Fibroblast of upper back skin (primary cell): ENCODE data around the gene GRHL1.
"Not testable (repeated sequence)": the region's sequence is repeated elsewhere in the genome, so short reads cannot be mapped to it uniquely, and the experiment has no call there.

Source experiments
- DNase-seq: peaks from one replicate; pipeline ENCODE4 v3.0.0-alpha.2; 2013

Gene GRHL1

DNA sequence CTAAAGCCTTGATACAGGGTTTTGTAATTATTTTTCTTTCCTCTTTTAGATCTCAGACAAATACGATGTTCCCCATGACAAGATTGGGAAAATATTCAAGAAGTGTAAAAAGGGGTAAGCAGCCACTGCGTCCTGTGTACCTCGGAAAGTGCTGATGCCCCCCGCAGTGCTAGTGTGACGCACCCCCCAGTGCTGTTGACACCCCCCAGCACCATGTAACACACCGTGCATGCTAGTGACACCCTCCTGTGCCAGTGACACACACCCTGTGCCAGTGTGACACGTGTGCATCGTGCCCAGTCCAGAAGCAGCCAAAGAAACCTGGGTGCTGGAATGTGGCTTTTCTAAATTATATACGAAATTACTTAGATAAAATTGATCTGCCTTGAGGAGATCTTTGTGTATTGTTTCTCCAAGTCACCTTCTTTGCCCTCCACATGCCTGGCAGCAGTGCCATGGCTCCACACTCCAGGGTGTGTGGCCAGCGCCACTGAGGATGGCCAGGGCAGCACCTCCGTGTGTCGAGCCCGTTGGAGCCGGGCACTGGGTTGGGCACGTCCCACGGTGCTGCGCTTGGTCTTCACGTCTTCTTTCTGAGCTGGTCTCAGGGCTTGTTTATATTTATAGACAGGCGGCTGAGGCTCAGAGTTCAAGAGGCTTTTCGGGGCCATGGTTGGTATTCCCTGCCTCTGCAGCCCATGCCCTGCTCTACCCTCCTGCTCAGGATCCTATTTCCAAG lies 47.6 kb downstream of the GRHL1 start:
- no peak for DNase-seq

GRCh38 chr2:9999693-10000092 lies 48.2 kb downstream of the GRHL1 start:
- no peak for DNase-seq

DNA sequence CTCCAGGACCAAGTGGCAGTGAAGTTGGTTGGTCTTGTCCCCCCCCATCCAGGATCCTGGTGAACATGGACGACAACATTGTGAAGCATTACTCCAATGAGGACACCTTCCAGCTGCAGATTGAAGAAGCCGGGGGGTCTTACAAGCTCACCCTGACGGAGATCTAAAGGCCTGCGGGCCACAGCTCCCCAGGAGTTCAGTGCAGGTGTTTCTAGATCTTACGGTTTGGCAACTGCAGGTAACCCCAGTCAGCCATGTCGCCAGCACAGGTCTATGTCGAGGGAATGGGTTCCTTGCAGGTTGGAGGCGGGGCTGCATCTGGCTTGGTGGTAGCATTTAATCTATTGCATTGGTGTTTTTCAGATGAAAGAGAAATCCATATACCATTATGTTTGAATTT lies 49.0 kb downstream of the GRHL1 start:
- no peak for DNase-seq

GRCh38 chr2:10001586-10001985 lies 50.1 kb downstream of the GRHL1 start:
- no peak for DNase-seq

- no peak for DNase-seq
These were observed 50.6 kb downstream of the GRHL1 start for GRCh38 chr2:10002109-10002508.

GRCh38 chr2:10002681-10003080 lies 51.2 kb downstream of the GRHL1 start:
- DNase-seq: no peak

- no peak for DNase-seq
These were observed 52.0 kb downstream of the GRHL1 start for GRCh38 chr2:10003206-10004125.

GRCh38 chr2:10004401-10004800 lies 52.9 kb downstream of the GRHL1 start:
- DNase-seq: no peak

DNA sequence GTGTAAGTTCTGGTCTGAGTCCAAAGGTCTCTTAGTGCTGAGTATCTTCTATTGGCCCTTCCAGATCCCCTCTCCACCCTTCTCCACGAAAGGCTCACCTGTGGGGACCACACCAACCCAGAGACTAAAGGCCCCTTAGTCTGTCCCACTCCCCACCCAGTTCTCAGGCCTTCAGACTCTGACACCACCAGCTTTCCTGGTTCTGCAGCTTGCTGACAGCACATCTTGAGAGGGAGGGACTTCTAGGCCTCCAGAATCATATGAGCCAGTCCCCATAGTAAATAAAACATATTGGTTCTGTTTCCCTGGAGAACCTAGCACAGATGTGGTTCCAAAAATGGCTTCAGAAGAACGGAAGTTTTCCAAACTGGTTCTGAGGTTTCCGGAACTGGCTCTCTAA lies 53.3 kb downstream of the GRHL1 start:
- DNase-seq: no peak

- DNase-seq: no peak
These were observed 54.2 kb downstream of the GRHL1 start for GRCh38 chr2:10005461-10006235.

DNA sequence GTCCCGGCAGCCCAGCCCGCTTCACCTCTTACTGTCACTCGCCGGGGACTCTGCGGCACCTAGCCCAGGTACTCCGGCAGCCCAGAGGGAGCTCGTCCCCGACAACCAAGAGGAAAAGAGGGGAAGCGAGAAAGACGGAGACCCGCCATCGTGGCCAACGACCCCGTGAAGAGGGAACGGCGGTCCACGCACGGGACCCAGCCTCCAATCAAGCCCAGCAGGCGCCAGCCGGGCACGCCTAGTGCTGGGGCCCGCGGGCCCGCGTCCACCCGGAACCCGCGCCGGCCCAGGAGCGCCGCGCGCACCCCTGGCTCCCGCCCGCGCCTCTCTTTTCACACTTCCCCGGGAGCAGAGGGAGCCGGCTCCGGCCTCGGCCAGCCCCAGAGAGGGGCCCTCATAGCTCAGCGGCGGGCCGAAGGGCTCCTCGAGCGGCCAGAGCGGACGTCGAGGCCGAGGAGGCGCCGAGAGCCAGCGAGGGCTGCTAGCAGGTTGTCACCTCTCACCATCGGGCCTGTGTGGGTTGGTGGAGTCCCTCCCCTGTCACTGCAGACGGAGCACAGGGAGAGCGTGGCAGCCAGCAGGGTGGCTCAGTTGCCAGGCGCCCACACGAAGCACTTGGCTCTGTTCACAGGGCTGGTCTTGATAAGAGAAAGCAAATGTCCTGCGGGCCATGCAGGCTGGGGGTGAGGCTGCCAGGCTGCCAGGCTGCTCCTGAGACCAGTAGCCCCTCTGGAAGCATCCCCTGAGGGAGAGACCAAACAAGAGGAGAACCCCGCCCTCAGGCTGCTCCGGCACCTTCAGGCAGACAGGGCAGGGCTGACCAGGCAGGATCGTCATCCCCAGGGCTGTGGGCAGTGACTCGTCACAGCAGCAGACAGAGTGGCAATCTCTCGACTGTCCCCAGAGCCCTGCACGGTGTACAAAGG lies 55.0 kb downstream of the GRHL1 start:
- DNase-seq: no peak

GRCh38 chr2:10007435-10007834 lies 55.9 kb downstream of the GRHL1 start:
- DNase-seq: no peak

DNA sequence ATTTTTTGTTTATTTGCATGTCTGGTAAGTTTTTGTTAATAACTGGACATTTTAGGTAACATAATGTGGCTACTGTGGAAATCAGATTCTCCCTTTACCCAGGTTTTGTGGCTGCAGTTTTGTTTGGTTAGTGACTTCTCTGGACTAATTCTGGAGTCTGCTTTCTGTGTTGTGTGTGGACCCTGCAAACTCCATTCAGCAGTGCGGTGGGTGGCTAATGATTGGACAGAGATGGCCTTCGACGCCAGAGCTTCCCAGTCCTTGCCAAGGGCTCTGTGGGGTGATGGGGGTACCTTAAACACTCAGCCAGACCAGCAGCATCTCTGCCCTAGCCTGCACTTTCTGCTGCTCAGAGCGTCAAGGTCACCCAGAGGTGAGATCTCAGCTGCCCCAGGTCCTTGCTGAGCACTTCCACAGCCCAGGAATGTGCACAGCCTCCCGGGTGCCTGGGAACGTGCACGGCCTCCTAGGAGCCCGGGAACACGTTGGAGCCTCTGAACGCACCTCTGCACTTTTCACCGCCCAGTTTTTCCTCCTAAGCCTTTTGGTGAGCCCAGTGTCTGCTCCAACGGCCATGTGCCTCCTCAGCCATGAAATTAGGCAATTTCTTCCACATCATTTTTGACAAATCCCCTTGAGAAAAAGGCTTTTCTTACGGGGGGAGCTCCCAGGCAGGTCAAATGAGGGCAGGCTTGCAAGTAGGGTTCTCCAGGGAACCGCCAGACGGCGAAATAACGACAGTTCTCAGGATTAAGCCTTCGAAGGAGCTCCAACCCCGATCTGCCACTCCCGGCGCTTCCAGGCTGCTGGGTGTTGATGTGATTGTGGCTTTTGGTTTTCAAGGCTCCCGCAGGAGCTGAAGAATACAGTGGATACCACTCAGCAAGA lies 56.7 kb downstream of the GRHL1 start:
- DNase-seq: no peak

DNA sequence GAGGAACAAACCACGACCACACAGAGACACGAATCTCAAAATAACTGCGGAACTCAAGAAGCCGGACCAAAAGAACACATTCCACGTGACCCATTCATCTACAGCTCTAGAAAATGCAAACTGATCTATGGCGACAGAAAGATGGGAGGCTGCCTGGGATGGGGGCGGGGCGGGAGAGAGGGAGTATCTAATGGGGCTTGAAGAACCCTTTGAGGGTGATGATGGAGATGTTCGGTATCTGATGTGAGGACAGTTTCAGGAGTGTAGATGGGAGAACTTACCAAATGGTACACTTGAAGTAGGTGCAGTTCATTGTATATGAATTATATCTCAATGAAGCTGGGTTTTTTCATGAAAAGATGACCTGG lies 57.3 kb downstream of the GRHL1 start:
- peak; percentile 46 for DNase-seq

DNA sequence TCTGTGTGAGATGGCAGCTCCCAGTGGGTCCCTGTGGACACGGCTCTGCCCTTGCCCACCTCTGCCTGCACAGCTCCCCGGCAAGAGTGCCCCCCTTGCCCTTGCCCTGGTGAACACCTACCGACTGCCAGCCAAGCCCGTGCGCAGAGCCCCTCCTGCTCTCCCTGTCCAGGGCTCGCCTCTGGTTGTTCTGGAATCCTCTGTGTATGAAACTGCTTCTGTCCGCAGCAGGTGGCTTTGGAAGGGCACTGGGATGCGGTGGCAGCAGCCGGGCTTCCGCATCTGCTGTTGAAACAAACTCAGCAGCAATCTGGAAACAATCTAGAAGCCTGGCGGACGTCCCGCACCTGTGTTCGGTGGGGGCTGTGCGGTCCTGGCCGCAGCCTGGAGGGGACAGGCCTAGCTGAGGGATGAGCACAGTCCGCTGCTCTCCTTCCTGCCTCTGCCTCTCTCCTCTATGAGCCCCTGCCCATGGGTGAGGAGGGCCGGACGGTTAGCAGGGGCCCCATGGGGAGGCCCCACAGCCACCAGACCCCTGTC lies 57.8 kb downstream of the GRHL1 start:
- DNase-seq: no peak

- peak; percentile 32 for DNase-seq
These were observed 58.6 kb downstream of the GRHL1 start for GRCh38 chr2:10009811-10010781.

DNA sequence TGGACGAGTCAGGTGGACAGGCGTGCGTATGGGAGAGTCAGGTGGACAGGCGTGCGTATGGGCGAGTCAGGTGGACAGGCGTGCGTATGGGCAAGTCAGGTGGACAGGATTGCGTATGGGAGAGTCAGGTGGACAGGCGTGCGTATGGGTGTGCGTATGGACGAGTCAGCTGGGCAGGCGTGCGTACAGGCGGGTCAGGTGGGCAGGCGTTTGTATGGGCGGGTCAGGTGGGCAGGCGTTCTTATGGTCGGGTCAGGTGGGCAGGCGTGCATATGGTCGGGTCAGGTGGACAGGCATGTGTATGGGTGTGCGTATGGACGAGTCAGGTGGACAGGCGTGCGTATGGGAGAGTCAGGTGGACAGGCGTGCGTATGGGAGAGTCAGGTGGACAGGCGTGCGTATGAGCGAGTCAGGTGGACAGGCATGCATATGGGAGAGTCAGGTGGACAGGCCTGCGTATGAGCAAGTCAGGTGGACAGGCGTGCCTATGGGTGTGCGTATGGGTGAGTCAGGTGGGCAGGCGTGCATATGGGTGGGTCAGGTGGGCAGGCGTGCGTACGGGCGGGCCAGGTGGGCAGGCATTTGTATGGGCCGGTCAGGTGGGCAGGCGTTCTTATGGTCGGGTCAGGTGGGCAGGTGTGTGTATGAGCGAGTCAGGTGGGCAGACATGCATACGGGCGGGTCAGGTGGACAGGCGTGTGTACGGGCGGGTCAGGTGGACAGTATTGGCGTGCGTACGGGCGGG lies 59.5 kb downstream of the GRHL1 start:
- not testable (repeated sequence) for DNase-seq

GRCh38 chr2:10011606-10012325 lies 60.3 kb downstream of the GRHL1 start:
- not testable (repeated sequence) for DNase-seq
